GM10266 (cell line): ENCODE measurements around the gene RELCH.

Experiments
- DNase-seq: peaks from one replicate; pipeline ENCODE4 v3.0.0; 2012; ENCODE audit errors: extremely low spot score
- CTCF ChIP-seq: IDR thresholded peaks from 2 replicates; pipeline ENCODE4 v1.5.1; 2012; ENCODE audit warnings: mild to moderate bottlenecking, low read depth; ENCODE audit not compliant: control insufficient read depth, insufficient read depth; ENCODE audit errors: missing control alignments

Gene RELCH

GRCh38 chr18:62250475-62250874 lies 63.4 kb downstream of the RELCH start:
- no peak for DNase-seq
- no peak for TF ChIP-seq CTCF

- TF ChIP-seq CTCF: no peak
- DNase-seq: no peak
Observed at GRCh38 chr18:62258093-62258492, 71.0 kb downstream of the RELCH start.

- TF ChIP-seq CTCF: no peak
- no peak for DNase-seq
Observed at GRCh38 chr18:62258616-62259015, 71.6 kb downstream of the RELCH start.

GRCh38 chr18:62262061-62262460 lies 75.0 kb downstream of the RELCH start:
- DNase-seq: no peak
- TF ChIP-seq CTCF: no peak

GRCh38 chr18:62264984-62265383 lies 77.9 kb downstream of the RELCH start:
- DNase-seq: no peak
- TF ChIP-seq CTCF: no peak

DNA sequence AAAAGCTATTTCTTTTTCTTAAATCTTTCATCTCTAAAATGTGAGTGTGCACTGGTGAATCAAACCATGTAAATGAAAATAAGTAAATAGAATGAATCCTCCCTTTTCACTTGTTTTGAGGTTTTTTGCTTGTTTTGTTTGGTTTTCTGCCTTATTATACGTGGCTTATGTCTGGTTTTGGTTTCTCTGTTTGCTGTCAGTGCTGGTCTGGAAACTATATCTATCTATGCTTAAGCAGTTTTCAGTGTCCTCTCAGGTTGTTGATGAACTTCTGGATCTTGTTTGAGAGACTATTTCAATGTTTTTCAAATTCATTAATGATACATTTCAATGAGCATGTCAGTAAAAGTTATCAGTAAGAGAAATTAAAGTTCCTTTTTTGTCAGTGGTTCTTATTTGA lies 90.0 kb downstream of the RELCH start:
- no peak for DNase-seq
- no peak for TF ChIP-seq CTCF

DNA sequence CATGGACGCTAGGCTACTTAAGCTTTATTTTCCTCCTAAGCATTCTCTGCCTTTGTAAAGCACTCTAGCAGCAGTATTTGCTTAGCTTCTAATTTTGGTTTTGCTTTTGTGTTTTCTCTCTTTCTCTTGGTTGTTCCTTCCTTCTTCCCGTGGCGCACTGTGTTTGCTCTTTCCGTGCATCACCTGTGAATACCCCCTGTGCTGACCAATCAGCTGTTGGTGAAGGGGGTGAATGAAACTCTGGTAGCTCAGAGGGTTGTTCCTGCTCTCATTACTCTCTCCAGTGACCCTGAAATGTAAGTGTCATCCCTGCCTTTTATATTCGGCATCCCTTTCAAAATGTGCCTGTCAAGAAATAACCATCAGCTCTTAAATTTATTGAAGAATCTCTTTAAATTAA lies 92.5 kb downstream of the RELCH start:
- no peak for TF ChIP-seq CTCF
- DNase-seq: no peak
